ENCODE measurements around the gene PATJ. TPM values are rescaled to one million over a fixed set of nuclear protein-coding genes. Genes with fewer than 3 reads are reported as not detected.
"Not testable (repeated sequence)": the region's sequence is repeated elsewhere in the genome, so short reads cannot be mapped to it uniquely, and the experiment has no call there.

Gene PATJ
- total RNA-seq, 4 donors from 2014 or later: 47.6 to 105 (median 70.8) TPM

- H3K27ac ChIP-seq: no peak overlapping the region
- no peaks in the 10 kb centered on the region for H3K9me3 ChIP-seq
- no peak overlapping the region for H3K4me3 ChIP-seq
- peaks cover 0 to 53% (median 0%) of the 10 kb centered on the region in 3 donors for H3K36me3 ChIP-seq
- H3K27me3 ChIP-seq: no peaks in the 10 kb centered on the region
- intact Hi-C loops (cut with DNase I): no loop called here
- no peaks in the 10 kb centered on the region for H3K4me1 ChIP-seq
- no peak for TF ChIP-seq POLR2A (IDR thresholded peaks at IDR 0.05)
- TF ChIP-seq, protein P1, sequence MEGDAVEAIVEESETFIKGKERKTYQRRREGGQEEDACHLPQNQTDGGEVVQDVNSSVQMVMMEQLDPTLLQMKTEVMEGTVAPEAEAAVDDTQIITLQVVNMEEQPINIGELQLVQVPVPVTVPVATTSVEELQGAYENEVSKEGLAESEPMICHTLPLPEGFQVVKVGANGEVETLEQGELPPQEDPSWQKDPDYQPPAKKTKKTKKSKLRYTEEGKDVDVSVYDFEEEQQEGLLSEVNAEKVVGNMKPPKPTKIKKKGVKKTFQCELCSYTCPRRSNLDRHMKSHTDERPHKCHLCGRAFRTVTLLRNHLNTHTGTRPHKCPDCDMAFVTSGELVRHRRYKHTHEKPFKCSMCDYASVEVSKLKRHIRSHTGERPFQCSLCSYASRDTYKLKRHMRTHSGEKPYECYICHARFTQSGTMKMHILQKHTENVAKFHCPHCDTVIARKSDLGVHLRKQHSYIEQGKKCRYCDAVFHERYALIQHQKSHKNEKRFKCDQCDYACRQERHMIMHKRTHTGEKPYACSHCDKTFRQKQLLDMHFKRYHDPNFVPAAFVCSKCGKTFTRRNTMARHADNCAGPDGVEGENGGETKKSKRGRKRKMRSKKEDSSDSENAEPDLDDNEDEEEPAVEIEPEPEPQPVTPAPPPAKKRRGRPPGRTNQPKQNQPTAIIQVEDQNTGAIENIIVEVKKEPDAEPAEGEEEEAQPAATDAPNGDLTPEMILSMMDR (IDR thresholded peaks at IDR 0.05): peak in 1 of 6 experiments; percentile 6
- no peak for DNase-seq
- 78 to 84% methylated on average over 2 of the region's 2 CpGs for WGBS, 2 donors
Observed at GRCh38 chr1:61842863-61843514, 100.7 kb downstream of the PATJ start.

- whole genome bisulfite sequencing, 2 donors: 92 to 100% methylated on average over 1 of the region's 1 CpG
- no peak for DNase-seq
- Histone ChIP-seq H3K9me3 (no peaks in the 10 kb centered on the region), H3K27ac (no peak overlapping the region), H3K27me3 (no peaks in the 10 kb centered on the region), H3K36me3 (peaks cover 0 to 47% (median 0%) of the 10 kb centered on the region in 3 donors), H3K4me3 (no peak overlapping the region), H3K4me1 (no peaks in the 10 kb centered on the region)
- TF ChIP-seq, protein P1 (IDR thresholded peaks at IDR 0.05): no peak
- TF ChIP-seq POLR2A (IDR thresholded peaks at IDR 0.05): no peak
- intact Hi-C loops (cut with DNase I): no loop called here
Observed at GRCh38 chr1:61844006-61844405, 101.7 kb downstream of the PATJ start.

DNA sequence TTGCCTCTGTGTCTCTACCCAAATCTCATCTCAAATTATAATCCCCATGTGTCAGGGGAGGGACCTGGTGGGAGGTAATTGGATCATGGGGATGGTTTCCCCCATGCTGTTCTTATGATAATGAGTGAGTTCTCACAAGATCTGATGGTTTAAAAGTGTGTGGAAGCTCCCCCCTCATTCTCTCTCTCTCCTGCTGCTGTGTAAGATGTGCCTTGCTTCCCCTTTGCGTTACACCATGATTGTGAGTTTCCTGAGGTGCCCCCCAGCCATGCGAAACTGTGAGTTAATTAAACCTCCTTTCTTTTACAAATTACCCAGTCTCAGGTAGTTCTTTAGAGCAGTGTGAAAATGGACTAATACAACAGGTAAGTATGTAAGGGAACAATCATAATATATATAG, 102.4 kb downstream of the PATJ start:
- WGBS, 2 donors: 85 to 100% methylated on average over 2 of the region's 2 CpGs
- intact Hi-C loops (cut with DNase I); H3K27ac ChIP-seq; H3K9me3 ChIP-seq; H3K4me3 ChIP-seq; H3K4me1 ChIP-seq; H3K27me3 ChIP-seq; DNase-seq: not testable (repeated sequence)
- H3K36me3 ChIP-seq: peaks cover 0 to 43% (median 0%) of the 10 kb centered on the region in 3 donors

GRCh38 chr1:61851235-61851634, 109.0 kb downstream of the PATJ start:
- Histone ChIP-seq H3K9me3 (no peaks in the 10 kb centered on the region), H3K4me3 (no peak overlapping the region), H3K27ac (no peak overlapping the region), H3K4me1 (no peaks in the 10 kb centered on the region), H3K27me3 (no peaks in the 10 kb centered on the region), H3K36me3 (peaks cover 0 to 24% (median 0%) of the 10 kb centered on the region in 3 donors)
- intact Hi-C loops (cut with DNase I): no loop called here
- WGBS, 2 donors: 59 to 69% methylated on average over 6 of the region's 6 CpGs
- no peak for TF ChIP-seq POLR2A (IDR thresholded peaks at IDR 0.05)
- TF ChIP-seq, protein P1 (IDR thresholded peaks at IDR 0.05): no peak
- DNase-seq: no peak

GRCh38 chr1:61851849-61852669, 109.8 kb downstream of the PATJ start:
- no peak overlapping the region for H3K4me3 ChIP-seq
- TF ChIP-seq, protein P1 (IDR thresholded peaks at IDR 0.05): peak; percentile 25 to 66 (median 55)
- TF ChIP-seq POLR2A (IDR thresholded peaks at IDR 0.05): no peak
- no peaks in the 10 kb centered on the region for H3K27me3 ChIP-seq
- 66 to 67% methylated on average over 6 of the region's 6 CpGs for WGBS, 2 donors
- H3K36me3 ChIP-seq: peaks cover 0 to 25% (median 0%) of the 10 kb centered on the region in 3 donors
- no peaks in the 10 kb centered on the region for H3K9me3 ChIP-seq
- DNase-seq: no peak
- H3K27ac ChIP-seq: no peak overlapping the region
- H3K4me1 ChIP-seq: no peaks in the 10 kb centered on the region
- intact Hi-C loops (cut with DNase I): no loop called here

All from esophagus squamous epithelium (tissue), 5 donors.